Ishikawa (cell line): ENCODE data around the gene RBM27.

Source experiments
- CEBPB ChIP-seq: IDR thresholded peaks from 2 replicates; pipeline ENCODE4 v1.6.1; 2012
- CREB1 ChIP-seq: IDR thresholded peaks from 2 replicates; pipeline ENCODE4 v1.6.1; 2012; ENCODE audit warnings: low read depth
- EGR1 ChIP-seq: IDR thresholded peaks from 2 replicates; pipeline ENCODE4 v1.6.1; 2012
- EP300 ChIP-seq: IDR thresholded peaks from 2 replicates; pipeline ENCODE4 v1.6.1; 2012; ENCODE audit warnings: borderline replicate concordance
- FOXM1 ChIP-seq: IDR thresholded peaks from 2 replicates; pipeline ENCODE4 v1.6.1; 2012; ENCODE audit warnings: low read depth, borderline replicate concordance
- MAX ChIP-seq: IDR thresholded peaks from 2 replicates; pipeline ENCODE4 v1.6.1; 2012
- NFIC ChIP-seq: IDR thresholded peaks from 2 replicates; pipeline ENCODE4 v1.6.1; 2012
- RAD21 ChIP-seq: IDR thresholded peaks from 2 replicates; pipeline ENCODE4 v1.6.1; 2012; ENCODE audit warnings: low read depth
- REST ChIP-seq: IDR thresholded peaks from 2 replicates; pipeline ENCODE4 v1.6.1; 2012; ENCODE audit warnings: low read depth, mild to moderate bottlenecking
- TAF1 ChIP-seq: IDR thresholded peaks from 2 replicates; pipeline ENCODE4 v1.6.1; 2012; ENCODE audit warnings: low read depth, mild to moderate bottlenecking
- TCF12 ChIP-seq: IDR thresholded peaks from 2 replicates; pipeline ENCODE4 v1.6.1; 2012; ENCODE audit warnings: low read depth
- TEAD4 ChIP-seq: IDR thresholded peaks from 2 replicates; pipeline ENCODE4 v1.6.1; 2012
- YY1 ChIP-seq: IDR thresholded peaks from 2 replicates; pipeline ENCODE4 v1.6.1; 2012; ENCODE audit warnings: low read depth
- ZBTB7A ChIP-seq: IDR thresholded peaks from 2 replicates; pipeline ENCODE4 v1.6.1; 2012; ENCODE audit warnings: low read depth
- TF ChIP-seq, protein P1 (sequence below): IDR thresholded peaks from 2 replicates; pipeline ENCODE4 v1.6.1; 2012

RBM27 gene

GRCh38 chr5:146199176-146199815 lies 4.1 kb upstream of the RBM27 start:
- TF ChIP-seq ZBTB7A (no peak), EGR1 (no peak), REST (no peak), EP300 (no peak), YY1 (no peak), NFIC (no peak), TAF1 (no peak), CREB1 (no peak), MAX (no peak), TEAD4 (no peak), RAD21 (no peak), TCF12 (no peak), CEBPB (no peak), FOXM1 (no peak)
- TF ChIP-seq, protein P1, sequence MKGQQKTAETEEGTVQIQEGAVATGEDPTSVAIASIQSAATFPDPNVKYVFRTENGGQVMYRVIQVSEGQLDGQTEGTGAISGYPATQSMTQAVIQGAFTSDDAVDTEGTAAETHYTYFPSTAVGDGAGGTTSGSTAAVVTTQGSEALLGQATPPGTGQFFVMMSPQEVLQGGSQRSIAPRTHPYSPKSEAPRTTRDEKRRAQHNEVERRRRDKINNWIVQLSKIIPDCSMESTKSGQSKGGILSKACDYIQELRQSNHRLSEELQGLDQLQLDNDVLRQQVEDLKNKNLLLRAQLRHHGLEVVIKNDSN: no peak

DNA sequence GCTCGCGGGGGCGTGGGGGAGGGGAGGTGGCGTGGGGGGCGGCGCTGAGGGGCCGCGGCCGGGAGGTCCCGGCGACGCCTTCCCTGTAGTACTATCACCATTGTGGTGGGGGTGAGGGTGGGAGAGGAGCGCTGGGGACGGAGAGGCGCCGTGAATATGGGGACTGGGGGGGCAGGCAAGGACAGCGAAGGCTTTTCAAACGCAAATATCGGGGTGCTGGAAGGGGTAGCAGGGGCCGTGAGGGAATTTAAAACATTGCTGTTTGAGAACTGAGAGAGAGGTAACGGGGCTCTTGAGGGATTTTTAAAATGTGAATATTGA lies 427 bp downstream of the RBM27 start:
- no peak; the same call in 1 of the 2 replicates for TF ChIP-seq YY1
- no peak for TF ChIP-seq FOXM1
- TF ChIP-seq NFIC: no peak
- TF ChIP-seq TEAD4: no peak
- TF ChIP-seq ZBTB7A: no peak
- TF ChIP-seq EP300: no peak

GRCh38 chr5:146205499-146206202 lies 2.2 kb downstream of the RBM27 start:
- no peak for TF ChIP-seq FOXM1
- TF ChIP-seq MAX: no peak
- TF ChIP-seq TCF12: no peak

DNA sequence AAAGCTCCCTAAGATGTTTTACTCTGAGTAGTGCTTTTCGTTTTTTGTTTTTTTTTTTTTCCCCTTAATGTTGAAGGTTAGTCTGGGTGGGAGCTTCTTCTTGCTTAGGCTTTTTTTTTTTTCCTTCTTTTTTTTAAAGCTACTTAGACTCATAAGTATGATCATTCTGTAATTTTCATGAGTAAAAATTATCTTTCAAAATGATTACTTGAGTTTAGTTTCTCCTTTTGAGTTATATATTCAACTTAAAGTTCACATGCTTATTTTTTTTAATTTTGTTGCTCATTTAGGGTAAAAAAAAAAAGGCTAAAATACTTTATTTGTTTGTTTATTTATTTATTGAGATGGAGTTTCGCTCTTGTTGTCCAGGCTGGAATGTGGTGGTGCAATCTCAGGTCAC lies 2.9 kb downstream of the RBM27 start:
- no peak for TF ChIP-seq TCF12
- TF ChIP-seq TAF1: no peak
- TF ChIP-seq MAX: no peak
- TF ChIP-seq ZBTB7A: no peak
- TF ChIP-seq NFIC: no peak
- no peak for TF ChIP-seq EGR1
- no peak for TF ChIP-seq CEBPB
- TF ChIP-seq, protein P1: no peak
- no peak for TF ChIP-seq YY1
- TF ChIP-seq REST: no peak
- TF ChIP-seq TEAD4: no peak
- no peak for TF ChIP-seq RAD21
- TF ChIP-seq FOXM1: no peak
- no peak for TF ChIP-seq EP300
- TF ChIP-seq CREB1: no peak

DNA sequence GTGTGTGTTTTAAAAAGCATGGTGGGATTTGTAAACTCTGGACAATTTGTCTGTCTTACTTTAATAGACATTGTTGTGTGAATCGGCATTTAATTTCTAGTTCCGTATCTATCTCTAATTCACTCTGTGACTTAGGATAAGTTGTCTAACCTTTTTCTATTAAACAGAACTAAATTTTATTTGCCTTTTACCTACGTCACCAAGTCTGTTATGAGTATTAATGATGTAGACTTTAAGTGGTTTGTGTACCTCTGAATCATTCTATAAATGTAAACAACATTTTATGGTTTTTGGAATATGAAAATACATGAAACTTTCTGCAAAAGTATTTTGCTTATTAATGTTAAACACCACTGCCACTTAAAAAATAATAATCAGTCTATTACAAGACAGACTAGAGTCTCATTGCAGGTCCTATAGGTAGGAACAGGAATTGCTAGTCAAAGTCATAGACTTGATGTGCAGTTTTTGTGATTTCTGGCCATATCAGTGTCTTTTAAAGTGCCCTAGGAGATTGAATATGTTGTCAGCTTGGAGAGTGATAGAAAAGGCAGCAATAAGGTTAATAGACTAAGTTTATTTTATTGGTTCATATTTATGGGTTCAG lies 5.6 kb downstream of the RBM27 start:
- TF ChIP-seq YY1: no peak
- TF ChIP-seq, protein P1: no peak
- TF ChIP-seq EGR1: no peak
- TF ChIP-seq TAF1: no peak
- TF ChIP-seq CREB1: no peak
- TF ChIP-seq TCF12: no peak
- no peak for TF ChIP-seq NFIC
- TF ChIP-seq TEAD4: no peak
- TF ChIP-seq ZBTB7A: no peak
- no peak for TF ChIP-seq MAX
- TF ChIP-seq REST: no peak
- TF ChIP-seq FOXM1: no peak
- no peak for TF ChIP-seq EP300
- TF ChIP-seq RAD21: no peak
- no peak for TF ChIP-seq CEBPB
